Activated CD8-positive, alpha-beta memory T cell treated with anti-CD3 and anti-CD28 coated beads for 36 hours (primary cell): Measurements from ENCODE around the gene XG. TPM values are rescaled to one million over a fixed set of nuclear protein-coding genes. Genes with fewer than 3 reads are reported as not detected.
"Not testable (repeated sequence)": the region's sequence is repeated elsewhere in the genome, so short reads cannot be mapped to it uniquely, and the experiment has no call there.

ENCODE experiments used
- CTCF ChIA-PET: fragments of 350-600 bp; sonication (Branson Sonifier 250); formaldehyde crosslinking; loops from one replicate; lab custom pipeline; 2021; ENCODE audit warnings: antibody characterized with exemption; lab: Charles Lee
- POLR2A ChIA-PET: fragments of 350-600 bp; sonication (Branson Sonifier 250); formaldehyde crosslinking; loops from one replicate; lab custom pipeline; 2021; ENCODE audit warnings: antibody characterized with exemption; lab: Charles Lee
- total RNA-seq, 2 experiments: library from RNA; stranded (reverse); gene quantifications; one replicate each; pipeline ENCODE4 v1.2.3, GENCODE V29; 2021

XG gene
- total RNA-seq, 2 experiments from 2014 or later, result not detected

- POLR2A ChIA-PET, CTCF ChIA-PET: not testable (repeated sequence)
Measured at GRCh38 chrX:2804106-2804843, 52.4 kb downstream of the XG start.

- POLR2A ChIA-PET, CTCF ChIA-PET: not testable (repeated sequence)
Measured at GRCh38 chrX:2804858-2805257, 53.0 kb downstream of the XG start.

GRCh38 chrX:2811271-2811670, 59.4 kb downstream of the XG start:
- ChIA-PET CTCF (no interaction called here), POLR2A (no interaction called here)

- CTCF ChIA-PET, POLR2A ChIA-PET: not testable (repeated sequence)
Measured at GRCh38 chrX:2812161-2812907, 60.5 kb downstream of the XG start.

GRCh38 chrX:2817036-2817435, 65.2 kb downstream of the XG start:
- CTCF ChIA-PET, result no interaction called here
- POLR2A ChIA-PET, result no interaction called here

GRCh38 chrX:2819345-2820135, 67.7 kb downstream of the XG start:
- ChIA-PET POLR2A (no interaction called here), CTCF (no interaction called here)

- POLR2A ChIA-PET, result no interaction called here
- CTCF ChIA-PET, result no interaction called here
Measured at GRCh38 chrX:2820136-2820771, 68.4 kb downstream of the XG start.

GRCh38 chrX:2823795-2824386, 72.1 kb downstream of the XG start:
- CTCF ChIA-PET, result no interaction called here
- POLR2A ChIA-PET, result no interaction called here

GRCh38 chrX:2824886-2825285, 73.0 kb downstream of the XG start:
- CTCF ChIA-PET, result no interaction called here
- POLR2A ChIA-PET, result no interaction called here

GRCh38 chrX:2828344-2828958, 76.6 kb downstream of the XG start, which contains the start of gene GYG2:
TSS of gene GYG2 (plus strand) at chrX:2828930. CDS start at chrX:2830189, 1,259 bp downstream.
- ChIA-PET POLR2A (no interaction called here), CTCF (no interaction called here)

- CTCF ChIA-PET, result no interaction called here
Measured at GRCh38 chrX:2828959-2829411, 77.1 kb downstream of the XG start.

GRCh38 chrX:2829469-2830246, 77.8 kb downstream of the XG start:
- ChIA-PET POLR2A (no interaction called here), CTCF (no interaction called here)

More at GRCh38 chrX:2828959-2829411, 77.1 kb downstream of the XG start:
- POLR2A ChIA-PET, result no interaction called here

- ChIA-PET POLR2A (no interaction called here), CTCF (no interaction called here)
Measured at GRCh38 chrX:2831471-2832228, 79.8 kb downstream of the XG start.

GRCh38 chrX:2837961-2838360, 86.1 kb downstream of the XG start:
- ChIA-PET POLR2A (no interaction called here), CTCF (no interaction called here)

GRCh38 chrX:2840961-2841360, 89.1 kb downstream of the XG start:
- POLR2A ChIA-PET, result no interaction called here
- CTCF ChIA-PET, result no interaction called here

GRCh38 chrX:2841537-2841936, 89.7 kb downstream of the XG start:
- POLR2A ChIA-PET, result no interaction called here

GRCh38 chrX:2846992-2847391, 95.2 kb downstream of the XG start:
- ChIA-PET POLR2A (no interaction called here), CTCF (no interaction called here)

More at GRCh38 chrX:2841537-2841936, 89.7 kb downstream of the XG start:
- CTCF ChIA-PET, result no interaction called here
